GM19043 (cell line): ENCODE measurements around the gene MERTK.
"Not testable (repeated sequence)": the region's sequence is repeated elsewhere in the genome, so short reads cannot be mapped to it uniquely, and the experiment has no call there.

Experiments
- ATAC-seq: cut with Tn5 transposase; IDR thresholded peaks from one replicate; pipeline ENCODE4 v1.9.1; 2021; ENCODE audit warnings: low read depth; ENCODE audit not compliant: unreplicated experiment

The MERTK gene

DNA sequence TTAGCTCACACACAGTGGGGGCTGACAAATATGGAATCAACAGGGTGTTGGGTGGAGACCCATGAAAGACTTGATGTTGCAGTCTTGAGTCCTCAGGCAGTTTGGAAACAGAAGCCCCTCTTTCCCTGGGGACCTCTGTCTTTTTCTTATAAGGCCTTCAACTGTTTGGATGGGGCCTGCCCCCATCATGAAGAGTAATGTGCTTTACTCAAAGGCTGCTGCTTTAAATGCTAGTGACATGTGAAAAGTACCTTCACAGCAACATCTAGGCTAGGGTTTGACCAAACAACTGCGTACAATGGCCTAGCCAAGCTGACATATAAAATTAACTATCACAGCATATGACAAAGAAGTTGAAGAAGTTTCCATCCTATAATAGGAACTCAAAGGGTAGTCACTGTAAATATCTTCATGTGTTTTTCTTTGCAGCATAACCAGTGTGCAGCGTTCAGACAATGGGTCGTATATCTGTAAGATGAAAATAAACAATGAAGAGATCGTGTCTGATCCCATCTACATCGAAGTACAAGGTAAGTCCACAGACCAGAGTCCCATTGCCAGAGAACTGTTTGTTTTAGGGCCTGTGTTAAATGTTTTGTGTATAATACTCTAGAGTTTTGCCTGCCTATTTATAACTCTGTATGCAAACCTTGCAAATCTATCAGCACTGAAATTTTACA, 46.3 kb downstream of the MERTK start:
- ATAC-seq = no peak

GRCh38 chr2:111945444-111946293, 47.3 kb downstream of the MERTK start:
- no peak for ATAC-seq

GRCh38 chr2:111946294-111947114, 48.1 kb downstream of the MERTK start:
- no peak for ATAC-seq

DNA sequence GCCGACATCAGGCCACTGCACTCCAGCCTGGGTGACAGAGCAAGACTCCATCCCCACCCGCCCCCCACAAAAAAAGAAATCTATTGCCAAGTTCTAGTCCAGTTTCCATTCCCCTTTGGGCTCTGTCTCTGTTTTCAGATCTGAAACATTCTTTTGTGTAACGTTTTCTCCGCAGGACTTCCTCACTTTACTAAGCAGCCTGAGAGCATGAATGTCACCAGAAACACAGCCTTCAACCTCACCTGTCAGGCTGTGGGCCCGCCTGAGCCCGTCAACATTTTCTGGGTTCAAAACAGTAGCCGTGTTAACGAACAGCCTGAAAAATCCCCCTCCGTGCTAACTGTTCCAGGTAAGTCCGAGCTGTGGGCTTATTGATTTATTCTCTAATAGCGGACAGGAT, 48.8 kb downstream of the MERTK start:
- no peak for ATAC-seq

DNA sequence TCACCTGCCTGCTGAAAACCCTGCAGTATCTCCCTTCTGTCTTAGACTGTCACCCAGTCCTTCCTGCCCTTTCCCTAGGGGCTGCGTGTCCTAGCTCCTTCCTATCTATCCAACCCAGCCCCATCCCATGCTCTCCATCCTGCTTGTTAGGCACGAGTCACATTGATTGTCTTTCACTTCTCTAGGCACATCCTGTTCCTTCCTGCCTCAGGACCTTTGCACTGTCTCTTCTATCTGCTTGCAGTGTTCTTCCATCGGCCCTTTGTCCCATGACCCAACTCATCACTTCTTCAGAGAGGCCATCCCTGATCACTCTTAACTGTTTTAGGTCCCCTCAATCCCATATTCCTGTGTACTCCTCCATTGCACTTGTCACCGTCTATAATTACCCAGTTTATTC, 50.4 kb downstream of the MERTK start:
- ATAC-seq = no peak

DNA sequence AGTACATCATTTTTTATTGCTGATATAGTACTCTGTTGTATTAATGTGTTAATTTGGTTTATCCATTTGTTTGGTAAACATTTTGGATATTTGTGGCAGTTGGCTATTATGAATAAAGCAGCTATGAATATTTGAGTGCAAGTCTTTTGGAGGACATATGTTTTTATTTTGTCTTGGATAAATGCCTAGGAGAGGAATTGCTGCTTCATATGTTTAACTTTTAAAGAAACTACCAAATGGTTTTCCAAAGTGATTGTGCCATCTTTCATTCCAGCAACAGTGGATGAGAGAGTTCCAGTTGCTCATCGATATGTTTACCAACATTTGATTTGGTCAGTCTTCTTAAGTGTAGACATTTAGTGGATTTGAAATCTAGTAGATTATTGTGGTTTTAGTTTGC, 51.8 kb downstream of the MERTK start:
- ATAC-seq = no peak

DNA sequence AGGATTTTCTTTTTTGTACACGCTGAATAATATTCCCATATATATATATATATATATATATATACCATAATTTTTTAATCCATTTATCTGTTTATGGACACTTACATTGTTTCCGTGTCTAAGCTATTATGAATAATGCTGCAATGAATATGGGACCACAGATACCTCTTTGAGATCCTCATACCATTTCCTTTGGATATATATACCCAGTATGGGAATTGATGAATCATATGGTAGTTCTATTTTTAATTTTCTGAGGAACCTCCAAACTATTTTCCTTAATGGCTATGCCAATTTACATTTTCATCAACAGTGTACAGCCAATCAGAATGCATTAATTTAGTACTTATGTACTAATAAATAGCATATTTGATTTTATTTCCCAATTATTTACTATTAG, 53.1 kb downstream of the MERTK start:
- no peak for ATAC-seq

DNA sequence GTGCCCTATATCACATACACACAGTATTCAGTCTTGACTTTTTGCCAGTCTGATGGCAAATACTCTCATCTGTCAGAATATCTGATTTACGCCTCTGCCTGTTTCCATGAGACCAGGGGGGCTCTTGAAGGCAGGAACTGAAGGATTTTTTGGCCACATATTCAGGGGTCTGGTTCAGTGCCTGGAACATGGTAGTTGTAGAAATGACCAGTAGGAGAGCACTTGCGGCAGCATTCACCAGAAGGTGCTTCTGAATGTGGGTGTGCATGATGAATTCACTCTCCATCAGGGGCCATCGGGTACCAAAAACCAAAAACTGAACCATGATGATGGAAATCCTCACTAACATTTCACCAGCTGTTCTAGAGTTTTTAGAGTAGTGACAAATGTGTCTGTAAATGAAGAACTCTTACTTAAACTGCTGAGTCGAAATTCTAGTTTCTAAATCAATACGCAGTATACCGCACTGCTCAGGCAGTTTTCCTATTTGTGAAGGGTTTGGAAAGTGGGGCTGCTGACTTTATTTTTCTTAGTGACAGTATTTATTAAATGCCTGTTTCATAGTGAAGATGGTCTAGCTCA, 54.6 kb downstream of the MERTK start:
- no peak for ATAC-seq

- no peak for ATAC-seq
These were observed 56.4 kb downstream of the MERTK start for GRCh38 chr2:111954602-111955332.

GRCh38 chr2:111957872-111958354, 59.5 kb downstream of the MERTK start:
- ATAC-seq = no peak

DNA sequence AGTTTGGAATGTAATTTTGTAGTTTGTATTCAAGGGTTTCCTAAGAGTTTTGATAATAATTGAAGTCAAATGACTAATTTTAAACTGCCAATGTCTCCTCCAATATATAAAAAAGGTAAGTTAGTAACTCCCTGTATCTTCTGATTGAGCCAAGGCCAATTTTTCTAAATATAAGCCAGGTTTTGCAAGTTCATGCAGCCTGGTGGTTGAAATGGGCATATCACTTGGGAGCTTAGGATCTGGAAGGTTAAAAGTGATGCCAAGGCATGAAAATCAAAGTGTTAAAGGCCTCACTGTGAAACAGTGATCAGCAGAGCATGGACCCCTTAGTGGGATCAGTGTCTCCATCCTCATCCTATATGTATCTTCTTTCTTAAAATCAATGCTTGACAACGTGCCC, 60.5 kb downstream of the MERTK start:
- no peak for ATAC-seq

- no peak for ATAC-seq
These were observed 63.3 kb downstream of the MERTK start for GRCh38 chr2:111961663-111962062.

- ATAC-seq = not testable (repeated sequence)
These were observed 64.7 kb downstream of the MERTK start for GRCh38 chr2:111963086-111963485.

DNA sequence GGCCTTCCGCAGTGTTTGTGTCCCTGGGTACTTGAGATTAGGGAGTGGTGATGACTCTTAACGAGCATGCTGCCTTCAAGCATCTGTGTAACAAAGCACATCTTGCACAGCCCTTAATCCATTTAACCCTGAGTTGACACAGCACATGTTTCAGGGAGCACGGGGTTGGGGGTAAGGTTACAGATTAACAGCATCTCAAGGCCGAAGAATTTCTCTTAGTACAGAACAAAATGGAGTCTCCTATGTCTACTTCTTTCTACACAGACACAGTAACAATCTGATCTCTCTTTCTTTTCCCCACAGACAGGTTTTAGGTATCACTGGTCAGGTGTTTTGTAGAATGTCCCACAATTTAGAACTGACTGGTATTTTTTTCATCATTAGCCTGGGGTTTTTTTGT, 65.1 kb downstream of the MERTK start:
- not testable (repeated sequence) for ATAC-seq

DNA sequence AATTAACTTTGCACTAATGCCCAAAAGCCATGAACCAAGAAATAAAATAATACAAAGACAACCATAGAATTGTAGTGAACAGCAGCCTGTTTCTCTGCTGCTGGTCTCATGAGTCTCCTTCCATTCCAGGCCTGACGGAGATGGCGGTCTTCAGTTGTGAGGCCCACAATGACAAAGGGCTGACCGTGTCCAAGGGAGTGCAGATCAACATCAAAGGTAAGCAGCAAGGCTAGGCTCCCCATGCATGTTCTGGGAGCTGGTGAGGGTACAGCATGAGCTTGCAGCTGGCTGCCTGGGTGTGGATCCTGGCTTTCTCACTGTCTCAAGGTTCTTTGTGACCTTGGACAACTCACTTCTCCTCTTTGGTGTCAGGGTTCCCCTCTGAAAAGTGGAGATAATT, 66.7 kb downstream of the MERTK start:
- no peak for ATAC-seq

GRCh38 chr2:111966241-111966640, 67.8 kb downstream of the MERTK start:
- no peak for ATAC-seq

- ATAC-seq = no peak
These were observed 68.6 kb downstream of the MERTK start for GRCh38 chr2:111967018-111967417.

- ATAC-seq = no peak
These were observed 72.0 kb downstream of the MERTK start for GRCh38 chr2:111970453-111970852.

- no peak for ATAC-seq
These were observed 74.7 kb downstream of the MERTK start for GRCh38 chr2:111972955-111973565.

DNA sequence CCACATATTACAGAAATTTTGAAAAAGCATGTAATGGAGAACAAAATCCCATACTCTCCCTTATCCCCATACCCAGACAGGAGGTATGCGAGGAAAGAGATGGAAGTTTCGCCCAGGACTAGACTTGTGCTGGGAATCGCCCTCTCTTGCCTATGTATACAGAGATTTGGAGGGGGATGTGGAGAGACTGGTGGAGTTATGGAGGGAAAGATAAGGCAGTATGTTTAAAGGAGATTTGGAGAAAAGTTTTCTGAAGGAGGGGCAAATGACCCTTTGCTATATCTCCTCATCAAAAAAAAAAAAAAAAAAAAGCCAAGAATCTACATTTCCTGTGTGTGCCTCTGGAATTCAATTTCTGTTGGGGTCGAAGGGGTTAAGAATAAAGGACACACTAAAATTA, 75.3 kb downstream of the MERTK start:
- ATAC-seq = no peak
